GM18870 (cell line): ENCODE data around the gene DGKB.
A peak's percentile ranks its signal among the peaks of the same experiment; 100 is the strongest.

ENCODE experiments used
- ATAC-seq: cut with Tn5 transposase; IDR thresholded peaks from one replicate; pipeline ENCODE4 v1.9.1; 2021; ENCODE audit warnings: moderate library complexity; ENCODE audit not compliant: unreplicated experiment

The DGKB gene

DNA sequence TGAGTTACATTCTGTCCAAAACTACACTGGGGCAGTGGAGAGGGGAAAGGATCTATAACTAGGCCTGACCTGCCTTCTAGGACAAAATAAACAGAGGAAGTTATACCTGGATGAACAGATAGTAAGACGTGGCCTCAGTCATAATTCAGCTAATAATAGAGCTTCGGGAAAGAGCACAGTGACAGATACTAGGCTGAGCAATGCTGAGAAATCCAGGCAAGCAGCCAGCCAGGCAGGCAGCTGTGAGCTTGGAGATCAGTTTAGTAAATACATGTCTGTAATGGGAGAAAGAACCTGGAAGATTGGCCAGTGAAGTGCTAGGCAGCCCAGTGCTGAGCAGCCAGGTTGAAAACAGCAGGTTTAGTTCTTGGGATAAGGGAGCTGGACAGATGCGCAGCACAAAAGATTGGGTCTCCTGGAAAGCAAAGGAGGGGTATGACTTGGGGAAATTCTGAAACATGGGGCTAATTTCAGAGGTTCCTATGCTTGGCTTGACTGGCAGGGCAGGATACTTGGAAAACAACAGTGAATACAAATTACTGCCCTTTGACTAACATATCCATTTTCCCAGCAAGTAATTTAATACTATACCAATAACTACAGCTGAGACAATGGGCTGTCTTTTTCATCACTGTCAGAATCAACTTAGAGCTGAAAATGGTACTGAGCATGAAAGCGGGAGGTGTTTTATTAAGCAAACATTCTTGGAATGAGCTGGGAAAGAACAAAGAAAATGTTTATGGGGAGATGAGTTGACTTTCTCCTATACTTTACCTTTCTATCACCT, 140.8 kb downstream of the DGKB start:
- ATAC-seq, result no peak

DNA sequence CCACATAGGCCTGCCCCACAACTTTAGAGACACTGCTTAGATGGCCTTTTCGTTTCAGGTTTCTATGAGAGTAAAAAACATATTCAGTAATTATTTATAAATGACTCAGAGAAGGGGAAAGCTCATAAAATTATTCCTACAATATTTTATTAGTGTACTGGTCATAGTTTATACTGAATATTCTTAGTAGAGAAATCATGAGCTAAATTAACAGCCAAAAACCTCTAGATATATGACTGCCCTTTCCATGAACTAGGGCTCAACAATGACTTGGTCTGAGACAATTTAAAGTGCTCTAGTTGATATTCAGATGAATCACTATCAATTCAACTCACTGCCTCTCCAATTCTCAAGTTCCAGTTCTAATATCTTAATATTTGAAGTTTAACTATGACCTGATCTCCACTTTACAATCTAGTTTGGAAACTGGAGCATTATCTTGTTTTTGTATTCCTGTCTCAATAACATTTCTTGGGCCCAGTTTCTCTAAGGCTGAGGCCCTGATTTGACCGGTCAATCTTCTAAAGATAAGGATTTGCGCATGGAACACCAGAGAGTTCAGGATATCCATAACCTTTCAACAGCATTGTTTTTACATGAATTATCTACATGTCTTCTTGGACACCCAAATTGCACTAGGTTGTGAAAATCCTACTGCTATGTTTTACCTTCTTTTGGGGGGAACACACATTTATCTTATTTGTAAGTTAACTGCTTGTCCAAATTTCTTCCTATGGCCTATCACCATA, 141.6 kb downstream of the DGKB start:
- ATAC-seq, result no peak

DNA sequence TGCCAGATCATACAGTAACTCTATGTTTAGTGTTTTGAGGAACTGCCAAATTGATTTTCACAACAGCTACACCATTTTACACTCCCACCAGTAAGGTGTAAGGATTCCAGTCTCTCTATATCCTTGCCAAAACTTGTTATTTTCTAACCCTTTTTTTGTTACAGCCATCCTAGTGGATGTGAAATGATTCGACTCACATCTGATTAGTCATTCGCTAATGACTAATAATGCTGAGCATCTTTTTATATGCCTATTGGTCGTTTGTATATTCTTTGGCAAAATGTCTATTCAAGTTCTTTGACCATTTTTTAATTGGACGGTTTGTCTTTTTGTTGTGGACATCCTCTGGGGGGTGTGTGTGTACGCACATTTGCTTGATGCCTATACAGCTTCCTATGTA, 142.8 kb downstream of the DGKB start:
- no peak for ATAC-seq

DNA sequence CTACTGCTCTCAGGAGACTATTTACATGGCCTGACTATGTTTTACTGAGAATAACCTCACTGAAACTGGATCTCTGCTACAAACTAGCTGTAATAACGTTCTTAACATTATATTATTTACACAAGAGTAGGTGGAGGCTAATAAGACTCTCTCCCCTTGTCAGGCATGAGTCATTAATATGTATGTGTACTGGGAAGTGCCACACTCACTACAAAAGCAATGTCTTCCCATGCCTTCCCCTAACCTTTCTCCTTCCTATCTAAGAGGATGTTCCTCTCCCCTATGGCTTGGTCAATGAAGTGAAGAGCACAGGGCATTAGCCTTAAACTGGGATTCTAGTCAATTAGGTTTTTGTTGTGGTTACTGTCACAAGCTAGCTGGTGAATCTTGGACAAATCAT, 147.9 kb downstream of the DGKB start:
- no peak for ATAC-seq

DNA sequence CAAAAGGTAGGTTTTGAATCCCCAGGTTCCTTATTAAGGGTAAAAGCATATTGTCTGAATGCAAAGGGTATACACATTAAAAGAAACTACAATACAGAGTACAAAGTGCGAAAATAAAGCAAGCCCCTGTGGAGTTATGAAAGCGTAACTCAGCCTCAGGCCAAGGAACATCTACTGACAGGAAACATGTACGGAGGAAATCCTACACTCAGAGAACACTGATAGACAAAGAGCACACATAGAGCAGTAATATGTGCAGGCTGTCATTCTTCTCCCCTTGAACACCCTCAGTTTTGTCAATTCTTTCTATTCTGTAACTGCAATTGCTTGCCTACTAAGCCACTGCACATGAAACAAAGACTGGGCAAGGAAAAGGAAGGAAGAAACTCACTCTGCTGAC, 150.2 kb downstream of the DGKB start:
- ATAC-seq, result no peak

DNA sequence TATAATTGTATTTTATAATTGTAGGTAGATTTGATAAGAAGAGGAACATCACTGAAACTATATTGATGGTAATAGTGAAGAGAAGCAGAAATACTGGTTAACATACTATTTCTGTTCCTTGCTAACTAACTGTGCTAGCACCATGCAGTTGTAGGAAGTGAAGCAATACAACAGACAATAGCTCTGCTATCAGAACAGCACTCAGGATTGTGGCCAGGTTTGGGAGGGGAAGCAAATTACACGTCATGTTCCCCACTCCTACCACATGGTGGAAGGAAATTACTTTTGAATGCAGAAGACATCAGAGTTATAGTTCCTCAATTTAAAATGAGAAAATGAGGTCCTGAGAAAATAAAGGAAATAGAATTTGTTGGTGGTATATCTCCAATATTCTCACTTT, 151.1 kb downstream of the DGKB start:
- no peak for ATAC-seq

DNA sequence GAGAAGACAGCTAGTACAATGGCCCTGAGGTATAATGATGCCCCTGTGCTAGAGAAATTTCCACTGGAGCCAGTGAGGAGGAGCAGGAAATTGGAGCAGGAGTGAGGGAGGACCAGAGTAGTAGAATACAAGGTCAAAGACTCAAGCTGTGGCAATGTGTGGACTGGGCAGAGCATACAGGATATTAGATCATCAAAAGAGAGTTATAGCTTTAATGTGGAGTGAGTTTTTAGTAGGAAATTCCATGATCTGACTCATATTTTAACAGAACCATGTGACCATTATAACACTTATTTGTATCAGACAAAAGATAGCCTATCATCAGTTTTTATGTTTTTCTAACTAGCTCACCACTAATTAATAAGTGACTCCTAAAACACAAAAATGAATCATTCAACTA, 154.1 kb downstream of the DGKB start:
- no peak for ATAC-seq

DNA sequence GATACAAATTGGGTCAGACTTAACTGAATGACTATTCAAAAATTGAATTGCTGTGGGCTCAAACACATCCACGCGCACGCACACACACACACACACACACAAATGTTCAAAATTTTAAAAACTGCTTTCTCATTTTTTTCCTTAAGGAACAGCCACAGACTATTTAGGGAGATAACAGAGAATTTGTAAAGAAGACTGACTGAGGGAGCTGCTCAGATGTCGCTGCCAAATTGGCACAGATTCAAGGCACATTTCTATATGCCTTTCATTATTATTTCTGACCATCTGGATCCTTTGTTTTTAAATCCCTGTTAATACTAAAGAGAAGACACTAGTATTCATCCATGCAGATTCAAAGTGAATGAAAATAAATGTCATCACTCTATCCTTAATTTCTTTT, 154.8 kb downstream of the DGKB start:
- no peak for ATAC-seq

DNA sequence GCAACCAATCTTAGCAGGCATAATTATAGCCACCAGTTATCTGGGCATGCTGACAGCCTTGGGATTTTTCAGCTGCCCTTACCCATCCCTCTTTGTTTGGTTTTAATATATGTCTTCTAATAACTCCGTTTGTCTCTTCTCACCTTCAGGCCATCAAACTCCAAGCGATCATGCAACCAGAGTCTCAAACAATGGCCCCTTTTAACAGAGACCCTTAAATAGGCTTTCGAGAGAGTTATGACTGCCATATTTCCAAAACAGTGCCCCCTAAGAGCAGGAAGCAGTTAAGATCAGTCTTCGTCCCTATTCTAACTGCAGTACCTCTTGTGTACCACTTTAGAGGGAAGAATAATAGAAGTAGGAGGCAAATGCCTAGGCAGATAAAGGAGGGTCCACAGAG, 157.5 kb downstream of the DGKB start:
- ATAC-seq, result no peak

DNA sequence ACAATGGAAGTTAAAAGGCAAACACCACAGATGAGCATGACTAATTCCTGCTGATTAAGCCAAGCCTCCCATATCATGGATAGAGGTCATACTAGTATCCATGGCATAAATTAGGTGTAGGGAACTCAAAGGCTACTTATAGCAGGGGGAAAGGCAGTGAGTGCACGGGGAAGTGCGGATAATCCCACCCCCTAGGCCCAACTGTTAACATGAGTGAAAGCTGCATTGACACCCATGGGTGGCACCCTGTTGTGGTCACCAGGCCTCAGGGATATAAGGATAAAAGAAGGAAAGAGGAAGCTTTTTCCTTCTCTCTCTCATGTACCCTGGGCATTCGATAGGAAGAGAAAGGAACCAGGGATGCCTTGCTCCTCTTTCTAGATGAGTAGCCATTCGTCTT, 161.9 kb downstream of the DGKB start:
- ATAC-seq, result no peak

DNA sequence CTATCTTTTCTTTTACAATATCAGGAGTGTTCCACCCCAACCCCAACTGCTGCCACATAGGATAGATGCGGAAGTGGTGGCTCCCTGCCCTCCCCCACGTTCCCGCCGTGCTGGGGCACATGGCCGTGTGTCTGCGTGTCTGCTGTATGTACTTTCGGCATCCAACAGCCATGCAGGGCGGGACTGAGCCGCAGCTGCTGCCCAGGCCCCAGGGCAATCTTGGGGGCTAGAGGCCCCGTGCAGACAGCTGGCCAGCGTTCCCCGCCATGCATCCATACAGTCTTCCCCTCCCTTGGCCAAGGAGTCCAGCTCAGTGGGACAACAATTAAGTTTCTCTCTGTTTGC, 162.7 kb downstream of the DGKB start:
- no peak for ATAC-seq

DNA sequence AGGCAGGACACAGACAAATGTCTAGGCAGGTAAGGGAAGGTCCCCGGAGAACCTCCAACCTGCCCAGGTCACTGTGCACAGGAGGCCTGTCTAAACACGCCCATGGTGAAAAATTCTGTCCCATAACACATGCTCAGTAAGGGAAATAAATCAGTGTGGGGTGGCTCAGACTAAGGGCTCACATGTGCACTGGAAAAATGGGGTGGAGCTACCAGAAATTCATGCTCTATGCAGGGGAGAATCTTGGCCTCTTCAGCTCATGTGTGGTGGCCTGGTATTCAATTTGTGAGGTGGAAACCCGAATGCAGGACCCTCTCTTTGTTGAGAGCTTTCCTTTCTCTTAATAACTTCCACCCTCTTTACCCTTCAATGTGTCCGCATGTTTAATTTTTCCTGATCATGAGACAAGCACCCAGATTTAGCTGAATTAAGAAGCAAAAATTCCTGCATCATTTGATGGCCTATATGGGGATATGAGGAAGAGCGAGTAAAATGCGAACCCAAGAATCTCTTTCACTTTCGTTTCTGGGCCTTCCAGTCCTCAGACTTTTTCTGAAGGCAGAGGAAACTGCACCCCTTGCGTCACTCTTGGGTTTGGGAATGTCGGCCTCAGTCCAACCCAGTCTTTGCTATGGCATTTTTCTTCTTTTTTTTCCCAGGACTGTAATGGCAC, 163.2 kb downstream of the DGKB start:
- no peak for ATAC-seq

DNA sequence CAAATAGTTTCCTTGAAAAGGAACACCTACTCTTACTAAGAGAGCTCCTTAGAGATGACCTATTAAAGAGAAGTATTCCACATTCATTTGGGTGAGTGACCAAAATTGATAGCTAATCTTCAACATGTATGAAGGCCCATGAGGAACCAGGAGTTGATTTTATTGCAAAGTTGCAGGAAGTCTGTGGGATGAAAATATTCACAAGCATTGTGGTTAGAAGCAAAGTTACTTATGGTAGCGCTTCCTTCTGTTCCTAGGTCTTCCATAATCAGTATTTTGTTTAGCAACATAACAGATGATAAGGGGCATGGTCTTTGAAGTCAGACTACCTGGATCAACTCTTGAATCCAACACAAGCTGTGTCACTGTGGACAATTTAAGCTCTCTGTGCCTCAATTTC, 164.5 kb downstream of the DGKB start:
- no peak for ATAC-seq

DNA sequence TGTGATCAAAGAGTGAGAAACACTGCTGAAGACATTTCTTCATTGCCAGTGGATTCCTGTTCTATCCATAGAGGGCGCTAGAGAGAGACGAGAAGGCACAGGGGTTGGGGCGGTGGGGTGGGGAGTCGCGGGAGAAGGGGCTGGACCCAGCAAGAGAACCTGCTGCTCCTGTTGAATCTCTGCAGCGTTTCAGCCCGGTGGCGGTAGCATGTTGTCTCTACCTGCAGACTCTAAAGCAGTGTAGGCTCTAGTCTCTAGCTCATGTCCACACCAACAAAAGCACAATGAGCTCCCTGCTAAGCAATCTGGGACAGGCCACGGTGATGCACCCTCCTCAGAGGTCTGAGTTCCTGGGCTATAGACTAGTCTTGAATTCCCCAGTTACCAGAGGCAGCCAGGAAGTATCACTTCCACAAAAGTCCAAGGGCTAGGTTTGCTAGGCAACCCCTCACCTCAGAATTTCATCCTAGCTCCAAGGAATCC, 167.7 kb downstream of the DGKB start:
- ATAC-seq, result no peak

DNA sequence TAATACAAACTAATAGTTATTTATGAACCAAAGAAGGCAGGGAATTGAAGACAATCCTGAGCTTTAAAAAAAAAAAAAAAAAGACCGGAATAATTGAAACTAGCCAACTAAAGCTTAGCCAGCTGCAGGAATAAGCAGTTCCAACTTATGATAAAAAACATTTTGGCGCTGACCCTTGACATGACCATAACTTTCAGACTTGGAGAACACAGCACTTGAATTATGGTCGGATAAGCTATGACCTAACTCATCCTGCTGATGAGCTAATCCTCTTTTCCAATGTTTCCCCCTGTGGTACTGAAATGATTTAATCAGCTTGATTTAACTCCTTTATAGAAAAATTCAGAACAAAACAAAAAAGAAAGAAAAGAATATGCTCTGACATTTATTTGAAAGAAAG, 181.8 kb downstream of the DGKB start:
- ATAC-seq, result no peak

DNA sequence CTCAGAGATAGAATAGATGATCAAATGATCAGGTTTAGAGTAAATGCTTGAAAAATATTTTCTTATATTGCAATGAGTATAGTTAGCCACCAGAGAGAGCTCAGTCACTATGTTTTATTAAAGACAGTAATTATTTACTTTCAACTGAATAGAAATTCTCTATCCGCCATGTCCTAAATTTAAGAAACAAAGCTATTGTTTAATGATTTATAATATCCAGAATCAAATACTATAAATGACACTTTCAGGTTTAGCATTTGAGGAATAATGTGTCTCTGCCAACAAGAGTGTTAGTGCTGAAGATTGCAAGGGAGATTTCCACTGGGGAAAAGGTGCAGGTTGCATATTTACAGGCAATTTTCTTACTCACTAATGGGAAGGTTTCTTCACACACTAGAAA, 184.7 kb downstream of the DGKB start:
- ATAC-seq, result no peak

DNA sequence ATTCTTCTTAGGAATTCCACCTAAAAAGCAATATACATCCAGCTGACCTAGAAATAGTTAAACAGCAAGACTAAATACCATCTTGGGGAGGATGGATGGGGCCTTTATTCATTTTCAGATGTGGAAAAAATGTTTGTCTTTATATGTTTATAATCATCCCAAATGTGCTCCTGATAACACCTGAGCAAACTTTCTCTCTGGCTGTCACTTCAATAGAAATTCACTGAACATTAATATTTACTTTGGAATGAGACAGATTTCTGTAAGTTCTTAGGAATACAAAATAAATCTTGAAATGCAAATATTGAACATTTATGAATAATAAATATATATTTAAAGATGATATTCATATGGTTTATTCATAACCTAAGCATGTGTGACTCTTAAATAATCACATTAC, 185.4 kb downstream of the DGKB start:
- ATAC-seq, result no peak

DNA sequence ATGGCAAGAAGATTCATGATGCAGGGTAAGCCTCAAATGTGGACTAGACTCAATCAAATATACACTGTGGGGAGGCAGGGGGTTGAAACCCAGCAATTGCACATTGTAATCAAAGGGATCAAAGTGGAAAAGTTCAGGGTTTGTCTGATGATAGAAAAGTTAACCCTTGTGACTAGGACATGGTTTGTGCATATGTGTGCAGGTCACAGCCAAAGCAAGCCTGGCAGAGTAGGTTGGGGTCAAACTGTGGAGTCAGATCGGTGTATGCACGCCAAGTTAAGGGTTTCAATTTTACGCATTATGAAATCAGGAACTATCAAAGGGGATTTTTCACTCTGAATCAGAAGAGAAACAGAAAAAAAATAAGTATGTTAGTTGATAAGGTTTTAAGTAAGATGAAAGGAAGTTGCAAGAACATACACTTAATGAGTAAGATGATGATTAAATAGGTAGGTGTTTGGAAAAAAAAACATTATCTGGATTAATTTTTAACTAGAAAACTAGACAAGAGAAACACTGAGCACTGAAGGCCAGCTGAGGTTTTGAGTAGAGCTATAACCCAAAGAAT, 188.3 kb downstream of the DGKB start:
- peak; percentile 99 for ATAC-seq

DNA sequence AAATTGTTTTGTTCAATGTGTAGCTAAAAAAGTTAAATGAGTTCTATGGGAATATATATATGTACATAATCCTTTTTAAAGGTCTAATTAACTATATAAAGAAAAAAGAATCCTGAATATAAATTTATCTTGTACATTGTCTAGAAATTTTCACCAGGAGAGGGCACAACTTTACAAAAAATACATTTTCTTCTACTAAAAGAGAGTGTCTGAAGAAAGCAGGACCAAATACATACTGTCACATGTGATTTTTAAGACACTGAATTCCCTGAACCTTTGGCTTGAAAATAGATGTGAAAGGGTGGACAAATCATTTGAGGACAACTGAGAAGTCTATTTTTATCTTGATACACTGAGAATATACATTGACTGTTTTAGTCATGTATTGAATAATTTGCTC, 204.3 kb downstream of the DGKB start:
- peak; percentile 46 for ATAC-seq

DNA sequence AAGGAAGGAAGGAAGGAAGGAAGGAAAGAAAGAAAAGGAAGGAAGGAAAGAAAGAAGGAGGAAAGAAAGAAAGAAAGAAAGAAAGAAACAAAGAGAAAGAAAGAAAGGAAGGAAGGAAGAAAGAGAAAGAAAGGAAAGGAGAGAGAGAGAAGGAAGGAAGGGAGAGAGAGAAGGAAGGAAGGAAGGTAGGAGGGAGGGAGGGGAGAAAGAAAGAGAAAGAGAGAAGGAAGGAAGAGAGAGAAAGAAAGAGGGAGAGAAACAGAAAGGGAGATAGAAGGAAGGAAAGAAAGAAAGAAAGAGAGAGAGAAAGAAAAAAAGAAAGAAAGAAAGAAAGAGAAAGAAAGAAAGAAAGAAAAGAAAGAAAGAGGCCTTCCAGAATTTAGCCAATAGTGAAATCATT, 204.9 kb downstream of the DGKB start:
- ATAC-seq, result no peak

DNA sequence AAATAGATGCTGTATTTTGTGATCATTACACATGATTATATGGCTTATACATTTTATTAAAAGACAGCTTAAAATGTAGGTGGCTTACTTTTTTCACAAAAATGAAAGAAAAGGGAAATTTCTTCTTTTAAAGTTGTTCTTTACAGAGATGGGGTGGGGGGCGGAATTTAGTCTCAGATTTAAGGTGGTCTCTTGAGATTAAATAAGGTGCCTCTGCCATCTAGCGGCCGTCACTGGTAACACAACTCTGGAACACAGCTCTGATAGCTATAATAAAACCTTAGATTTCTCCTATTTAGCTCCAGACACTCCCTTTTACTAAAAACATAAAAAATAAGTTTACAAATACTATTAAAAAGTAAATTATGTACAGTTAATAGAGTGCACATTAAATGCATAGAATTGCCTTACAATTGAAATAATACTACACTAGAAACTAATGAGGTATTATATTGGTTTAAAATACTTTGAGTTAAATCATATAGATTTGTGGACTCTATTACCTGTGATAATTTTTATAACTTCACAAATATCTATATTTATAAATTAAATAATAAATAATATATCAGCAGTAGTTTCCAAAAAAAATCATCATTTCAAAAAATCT, 210.9 kb downstream of the DGKB start:
- ATAC-seq, result no peak
